ENCODE data around the gene CSRNP2.

Gene CSRNP2

GRCh38 chr12:51076236-51076930 lies 7.0 kb downstream of the CSRNP2 start:
- DNase-seq: no peak

- no peak for DNase-seq
Measured at GRCh38 chr12:51075390-51075789, 8.0 kb downstream of the CSRNP2 start.

- DNase-seq: no peak
Measured at GRCh38 chr12:51071663-51072062, 11.7 kb downstream of the CSRNP2 start.

GRCh38 chr12:51070004-51070403 lies 13.4 kb downstream of the CSRNP2 start:
- no peak for DNase-seq

- no peak for DNase-seq
Measured at GRCh38 chr12:51067771-51068170, 15.6 kb downstream of the CSRNP2 start.

GRCh38 chr12:51067229-51067628 lies 16.2 kb downstream of the CSRNP2 start:
- no peak for DNase-seq

- no peak for DNase-seq
Measured at GRCh38 chr12:51065530-51065929, 17.9 kb downstream of the CSRNP2 start.

GRCh38 chr12:51062631-51063397 lies 20.6 kb downstream of the CSRNP2 start:
- no peak for DNase-seq

- no peak for DNase-seq
Measured at GRCh38 chr12:51059086-51059485, 24.3 kb downstream of the CSRNP2 start.

- DNase-seq: no peak
Measured at GRCh38 chr12:51056242-51056641, 27.2 kb downstream of the CSRNP2 start.

- no peak for DNase-seq
Measured at GRCh38 chr12:51055060-51055459, 28.3 kb downstream of the CSRNP2 start.

- DNase-seq: no peak
Measured at GRCh38 chr12:51051787-51052186, 31.6 kb downstream of the CSRNP2 start.

GRCh38 chr12:51049525-51049924 lies 33.9 kb downstream of the CSRNP2 start:
- no peak for DNase-seq

- no peak for DNase-seq
Measured at GRCh38 chr12:51048661-51049251, 34.6 kb downstream of the CSRNP2 start.

GRCh38 chr12:51047655-51048540 lies 35.5 kb downstream of the CSRNP2 start, which contains the start of gene LETMD1:
Gene LETMD1 (plus strand): TSS chr12:51048327. CDS start chr12:51048357, 30 bp downstream.
- peak; percentile 99 for DNase-seq

- DNase-seq: no peak
Measured at GRCh38 chr12:51036279-51036678, 47.1 kb downstream of the CSRNP2 start.

- DNase-seq: no peak
Measured at GRCh38 chr12:51033457-51034089, 49.8 kb downstream of the CSRNP2 start.

- DNase-seq: no peak
Measured at GRCh38 chr12:51033048-51033447, 50.3 kb downstream of the CSRNP2 start.

- DNase-seq: no peak
Measured at GRCh38 chr12:51028813-51029150, 54.6 kb downstream of the CSRNP2 start.

- DNase-seq: peak; percentile 51
Measured at GRCh38 chr12:51028126-51028812, 55.1 kb downstream of the CSRNP2 start.

GRCh38 chr12:51027342-51027835 lies 56.0 kb downstream of the CSRNP2 start:
- no peak for DNase-seq
